ENCODE measurements around the gene MREG. TPM values are rescaled to one million over a fixed set of nuclear protein-coding genes. Genes with fewer than 3 reads are reported as not detected.

MREG gene
- total RNA-seq, 4 donors from 2014 or later: 31.7 to 41.0 (median 35.5) TPM

GRCh38 chr2:216017365-216017764 lies 4.0 kb upstream of the MREG start:
- no peak for TF ChIP-seq POLR2A (IDR thresholded peaks at IDR 0.05)
- no peak for TF ChIP-seq CTCF (IDR thresholded peaks at IDR 0.05)
- 57 to 70% methylated on average over 4 of the region's 4 CpGs for WGBS, 2 donors
- no peak for DNase-seq (ENCODE audit: low spot score in 2 of 2)
- H3K4me3 ChIP-seq (ENCODE audit: low read depth, poor library complexity, severe bottlenecking): no peak overlapping the region
- intact Hi-C loops (cut with DNase I; ENCODE audit: low total_unique reads): no loop called here

DNA sequence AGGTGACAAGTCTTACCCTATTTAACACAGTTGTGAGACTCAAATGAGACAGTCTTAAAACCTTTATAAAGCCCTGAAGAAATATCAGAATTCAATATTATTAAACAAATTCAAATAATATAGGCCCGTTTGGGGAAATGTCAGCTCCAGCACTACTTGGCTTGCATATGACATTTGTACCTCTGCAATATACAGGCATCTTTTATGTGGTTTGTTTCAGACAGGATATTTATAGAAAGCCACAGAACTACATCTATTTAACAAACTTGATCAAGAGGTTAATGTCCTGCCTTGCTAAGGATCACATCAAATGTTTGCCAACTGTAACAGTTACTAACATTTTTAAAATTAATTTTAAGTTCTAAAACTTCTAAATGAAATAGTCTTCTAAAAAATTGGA lies 3.2 kb upstream of the MREG start:
- no peak overlapping the region for H3K4me3 ChIP-seq (ENCODE audit: low read depth, poor library complexity, severe bottlenecking)
- 70 to 78% methylated on average over 1 of the region's 1 CpG for WGBS, 2 donors
- TF ChIP-seq POLR2A (IDR thresholded peaks at IDR 0.05): no peak
- no peak for TF ChIP-seq CTCF (IDR thresholded peaks at IDR 0.05)
- intact Hi-C loops (cut with DNase I; ENCODE audit: low total_unique reads): no loop called here
- DNase-seq (ENCODE audit: low spot score in 2 of 2): no peak

DNA sequence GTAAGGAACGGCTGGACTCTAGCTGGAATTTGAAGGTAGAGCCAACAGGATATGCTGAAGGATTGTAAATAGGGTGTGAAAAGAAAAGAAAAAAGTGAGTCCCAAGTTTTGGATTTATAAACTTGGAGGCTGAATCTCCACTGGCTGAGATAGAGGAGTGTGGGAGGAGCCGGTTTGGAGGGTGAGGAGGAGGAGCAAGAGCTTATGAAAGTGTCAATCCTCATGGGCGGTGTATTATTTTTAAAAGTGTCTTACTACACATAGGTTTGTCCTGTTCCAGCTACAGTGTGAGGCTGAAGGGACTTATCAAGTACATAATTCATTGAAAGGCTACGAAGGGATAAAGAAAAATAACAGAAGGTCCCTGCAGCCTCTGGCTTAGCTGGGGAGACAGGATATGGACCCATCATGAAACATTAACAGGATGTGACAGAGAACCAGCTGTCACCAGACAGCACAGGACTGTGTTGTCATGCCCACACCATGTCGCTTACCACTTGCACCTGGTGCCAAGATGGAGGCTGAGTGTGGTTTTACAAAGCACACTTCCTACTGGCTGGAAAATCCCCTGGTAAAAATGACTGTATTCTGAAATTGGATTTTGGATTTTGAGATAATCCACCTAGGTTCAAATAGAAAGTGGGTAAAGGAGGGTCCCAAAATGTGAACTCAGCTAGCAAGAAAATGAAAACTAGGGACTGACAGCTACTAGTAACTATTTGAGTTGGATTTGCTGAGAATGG lies 2.5 kb upstream of the MREG start:
- intact Hi-C loops (cut with DNase I; ENCODE audit: low total_unique reads): no loop called here
- H3K4me3 ChIP-seq (ENCODE audit: low read depth, poor library complexity, severe bottlenecking): no peak overlapping the region
- no peak for DNase-seq (ENCODE audit: low spot score in 2 of 2)
- 66 to 73% methylated on average over 5 of the region's 5 CpGs for WGBS, 2 donors
- TF ChIP-seq POLR2A (IDR thresholded peaks at IDR 0.05) (no peak), CTCF (IDR thresholded peaks at IDR 0.05) (no peak)

GRCh38 chr2:216014986-216015385 lies 1.6 kb upstream of the MREG start:
- TF ChIP-seq CTCF (IDR thresholded peaks at IDR 0.05): no peak
- no peak for TF ChIP-seq POLR2A (IDR thresholded peaks at IDR 0.05)
- no peak overlapping the region for H3K4me3 ChIP-seq (ENCODE audit: low read depth, poor library complexity, severe bottlenecking)
- WGBS, 2 donors: 85 to 86% methylated on average over 23 of the region's 23 CpGs
- no peak for DNase-seq (ENCODE audit: low spot score in 2 of 2)
- intact Hi-C loops (cut with DNase I; ENCODE audit: low total_unique reads): no loop called here

GRCh38 chr2:216014006-216014405 lies 655 bp upstream of the MREG start:
- no peak for DNase-seq (ENCODE audit: low spot score in 2 of 2)
- H3K4me3 ChIP-seq (ENCODE audit: low read depth, poor library complexity, severe bottlenecking): no peak overlapping the region
- WGBS, 2 donors: 75 to 84% methylated on average over 8 of the region's 8 CpGs
- intact Hi-C loops (cut with DNase I; ENCODE audit: low total_unique reads): no loop called here
- no peak for TF ChIP-seq CTCF (IDR thresholded peaks at IDR 0.05)
- TF ChIP-seq POLR2A (IDR thresholded peaks at IDR 0.05): no peak

DNA sequence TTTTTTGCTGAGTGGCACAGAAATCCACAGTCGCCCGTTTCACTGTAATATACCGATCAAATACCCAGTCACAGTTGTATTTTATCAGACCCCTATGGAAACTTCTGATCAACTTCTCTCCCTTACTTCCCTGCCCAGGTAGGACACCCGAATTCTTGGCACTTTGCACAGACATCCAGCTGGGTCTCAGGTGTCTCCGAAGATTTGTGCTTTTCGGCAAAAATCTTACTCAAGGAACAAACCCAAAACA lies 596 bp downstream of the MREG start:
- no peak for TF ChIP-seq POLR2A (IDR thresholded peaks at IDR 0.05)
- TF ChIP-seq CTCF (IDR thresholded peaks at IDR 0.05): no peak
- WGBS, 2 donors: 4 to 8% methylated on average over 6 of the region's 6 CpGs
- intact Hi-C loops (cut with DNase I; ENCODE audit: low total_unique reads): no loop called here
- H3K4me3 ChIP-seq (ENCODE audit: low read depth, poor library complexity, severe bottlenecking): peak overlapping the region; percentile 86
- no peak for DNase-seq (ENCODE audit: low spot score in 2 of 2)

Measured in lower leg skin (tissue), 4 donors.